Naive thymus-derived CD8-positive, alpha-beta T cell (primary cell): ENCODE measurements around the gene IRF4. TPM values are rescaled to one million over a fixed set of nuclear protein-coding genes. Genes with fewer than 3 reads are reported as not detected.

Experiments
- ATAC-seq, 2 donors: fragments of 150-1000 bp; cut with Tn5 transposase in 1 of 2; sonication (Bioruptor Pico), chemical (Tn5 transposase) in 1 of 2; 1 replicate in 1 of 2; 2 replicates in 1 of 2; pipeline ENCODE4 v1.10.0; 2021; ENCODE audit warnings: mild to moderate bottlenecking in 2 of 2, moderate library complexity in 2 of 2
- POLR2A ChIA-PET: fragments of 350-600 bp; sonication (Branson Sonifier 250); formaldehyde crosslinking; loops from one replicate; lab custom pipeline; 2021; ENCODE audit warnings: antibody characterized with exemption; lab: Charles Lee
- DNase-seq, 10 donors: peaks; one replicate each; pipeline versions ENCODE4 v3.0.0 to v3.0.0-alpha.2; 2020 to 2022
- H3K27ac Mint-ChIP-seq, 10 donors: one replicate each; pipeline ENCODE4 v1.8.0; 2020 to 2022; ENCODE audit warnings: mild to moderate bottlenecking in 10 of 10, mixed read lengths in 10 of 10, moderate library complexity in 4 of 10, inconsistent platforms in 1 of 10
- H3K27me3 Mint-ChIP-seq, 5 donors: one replicate each; pipeline ENCODE4 v1.8.0; 2021 to 2022; ENCODE audit warnings: mixed read lengths in 5 of 5
- H3K36me3 Mint-ChIP-seq, 3 donors: one replicate each; pipeline ENCODE4 v1.8.0; 2020 to 2022; ENCODE audit warnings: mixed read lengths in 3 of 3, mild to moderate bottlenecking in 2 of 3, inconsistent platforms in 1 of 3
- H3K4me1 Mint-ChIP-seq, 4 donors: one replicate each; pipeline ENCODE4 v1.8.0; 2021 to 2022; ENCODE audit warnings: mixed read lengths in 4 of 4
- H3K4me3 Mint-ChIP-seq, 10 donors: one replicate each; pipeline ENCODE4 v1.8.0; 2020 to 2022; ENCODE audit warnings: mild to moderate bottlenecking in 10 of 10, mixed read lengths in 10 of 10, moderate library complexity in 6 of 10, inconsistent platforms in 1 of 10
- H3K9me3 Mint-ChIP-seq, 9 donors: one replicate each; pipeline ENCODE4 v1.8.0; 2020 to 2022; ENCODE audit warnings: mixed read lengths in 9 of 9, mild to moderate bottlenecking in 3 of 9, inconsistent platforms in 1 of 9, moderate library complexity in 1 of 9
- polyA plus RNA-seq, 3 donors: library from polyadenylated mRNA; unstranded; fragments of 300-500 nt; fragmentation: Illumina TruSeq; gene quantifications; one replicate each; pipeline ENCODE4 v1.2.3, GENCODE V29; 2021
- total RNA-seq, 8 experiments: library from RNA in 2 of 8; stranded (reverse) in 2 of 8; gene quantifications; one replicate each; pipeline ENCODE4 v1.2.3 and lab custom pipeline; 2021 to 2026

Gene IRF4
- total and polyA plus RNA-seq, 5 experiments from 2014 or later, result 0.44 to 10.4 (median 0.97) TPM

DNA sequence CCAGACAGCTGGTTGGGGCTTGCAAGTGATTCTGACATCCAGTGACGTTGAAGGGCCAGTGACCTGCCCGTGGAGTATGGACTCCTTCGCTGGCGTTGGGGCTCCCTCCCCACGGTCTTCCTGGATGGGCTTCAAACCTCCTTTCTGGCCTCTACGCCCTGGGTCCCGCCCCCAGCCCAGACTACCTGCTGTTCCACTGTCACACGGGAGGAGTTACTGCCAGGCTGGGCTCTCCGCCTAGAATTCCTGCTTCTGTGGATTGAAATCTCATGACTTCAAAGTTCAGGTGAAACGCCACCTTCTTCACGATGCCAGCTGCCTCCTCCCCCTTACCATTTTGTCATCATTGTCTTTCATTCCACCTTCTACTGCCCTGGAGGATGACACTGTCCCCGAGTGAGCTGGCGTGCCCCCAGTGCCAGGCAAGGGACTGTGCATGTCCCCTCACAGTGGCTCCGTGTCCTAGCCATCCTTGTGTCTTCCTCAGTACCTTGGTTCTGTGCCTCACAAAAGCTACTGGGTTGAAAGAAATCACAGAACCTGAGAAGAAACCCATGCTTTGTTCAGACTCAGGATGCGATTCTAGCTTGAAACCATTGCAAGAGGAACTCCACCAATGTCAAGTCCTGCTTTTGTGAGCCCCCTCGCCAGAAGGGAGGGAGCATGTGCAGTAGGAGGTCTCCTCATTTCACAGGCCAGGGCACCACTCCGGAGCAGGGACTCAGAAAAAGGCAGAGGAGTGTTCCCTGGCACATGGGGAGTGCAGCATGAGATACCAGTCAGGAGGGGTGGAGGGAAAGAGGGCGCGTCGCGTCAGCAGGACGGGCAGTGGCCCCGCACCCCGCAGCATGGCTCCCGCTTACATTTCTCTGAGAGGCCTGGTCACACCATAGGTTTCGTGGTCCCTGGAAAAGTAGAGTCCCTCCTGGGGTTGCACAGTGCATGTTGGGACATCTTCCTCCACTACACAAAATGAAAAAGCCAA is 11.0 kb upstream of the IRF4 start:
- H3K4me3 Mint-ChIP-seq, result no peak overlapping the region
- DNase-seq, result no peak
- POLR2A ChIA-PET, result no interaction called here
- H3K9me3 Mint-ChIP-seq, result peaks cover 0 to 5% (median 0%) of the 10 kb centered on the region in 9 donors
- peaks cover 12 to 28% (median 14%) of the 10 kb centered on the region in 4 donors for H3K4me1 Mint-ChIP-seq
- no peak for ATAC-seq
- peaks cover 16 to 72% (median 48%) of the 10 kb centered on the region in 5 donors for H3K27me3 Mint-ChIP-seq
- peaks cover 0 to 2% (median 0%) of the 10 kb centered on the region in 3 donors for H3K36me3 Mint-ChIP-seq
- peak overlapping the region in 1 of 10 donors; percentile 79 for H3K27ac Mint-ChIP-seq

DNA sequence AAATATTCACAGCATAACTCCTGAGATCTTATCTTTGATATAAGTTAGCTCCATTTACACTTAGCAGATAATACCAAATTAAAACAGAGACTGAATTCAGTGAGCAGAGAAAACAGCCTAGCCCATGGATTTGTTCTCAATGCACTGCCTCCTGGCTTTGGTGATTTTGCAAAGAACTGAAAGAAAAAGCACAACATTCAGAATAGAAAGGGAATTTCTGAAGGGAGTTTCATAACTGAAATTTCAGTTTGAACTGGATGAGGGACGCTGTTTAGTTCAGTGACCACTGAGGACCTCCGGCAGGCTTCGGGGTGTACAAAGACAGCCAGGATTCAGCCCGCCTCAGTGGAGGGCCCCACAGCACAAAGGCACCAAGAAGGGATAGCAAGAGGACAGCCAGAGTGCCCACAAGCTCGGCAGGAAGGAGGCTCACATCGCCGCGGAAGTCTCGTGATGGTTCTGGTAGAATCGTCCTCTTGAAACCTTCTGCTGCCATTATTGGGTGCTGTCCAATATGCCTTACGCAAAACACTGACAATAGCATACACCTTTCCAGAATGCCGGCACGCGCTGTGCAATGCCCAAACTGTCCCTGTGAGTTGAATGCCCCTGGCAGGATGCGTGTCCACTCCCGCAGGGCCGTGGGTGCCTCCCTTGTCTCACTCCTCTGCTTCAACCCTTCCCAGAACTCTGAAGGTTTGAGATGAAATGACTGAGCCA is 9.7 kb upstream of the IRF4 start:
- H3K36me3 Mint-ChIP-seq, result peaks cover 0 to 2% (median 0%) of the 10 kb centered on the region in 3 donors
- H3K27me3 Mint-ChIP-seq, result peaks cover 13 to 59% (median 41%) of the 10 kb centered on the region in 5 donors
- H3K4me1 Mint-ChIP-seq, result peaks cover 10 to 25% (median 12%) of the 10 kb centered on the region in 4 donors
- H3K27ac Mint-ChIP-seq, result peak overlapping the region in 1 of 10 donors; percentile 14
- H3K9me3 Mint-ChIP-seq, result peaks cover 0 to 5% (median 0%) of the 10 kb centered on the region in 9 donors
- no peak for ATAC-seq
- POLR2A ChIA-PET, result no interaction called here
- no peak overlapping the region for H3K4me3 Mint-ChIP-seq
- DNase-seq, result no peak

- H3K9me3 Mint-ChIP-seq, result peaks cover 0 to 2% (median 0%) of the 10 kb centered on the region in 9 donors
- DNase-seq, result no peak
- H3K4me1 Mint-ChIP-seq, result peaks cover 6 to 14% (median 7%) of the 10 kb centered on the region in 4 donors
- H3K27me3 Mint-ChIP-seq, result peaks cover 12 to 47% (median 30%) of the 10 kb centered on the region in 5 donors
- peaks cover 0 to 2% (median 0%) of the 10 kb centered on the region in 3 donors for H3K36me3 Mint-ChIP-seq
- ATAC-seq, result no peak
- H3K27ac Mint-ChIP-seq, result no peak overlapping the region
- POLR2A ChIA-PET, result interaction anchor here (0.7 kb wide), 1 partner anchor 60 kb away, joined by 3 read pairs; no protein-coding TSS in a partner anchor
- H3K4me3 Mint-ChIP-seq, result no peak overlapping the region
Measured at GRCh38 chr6:382883-383810, 8.4 kb upstream of the IRF4 start.

DNA sequence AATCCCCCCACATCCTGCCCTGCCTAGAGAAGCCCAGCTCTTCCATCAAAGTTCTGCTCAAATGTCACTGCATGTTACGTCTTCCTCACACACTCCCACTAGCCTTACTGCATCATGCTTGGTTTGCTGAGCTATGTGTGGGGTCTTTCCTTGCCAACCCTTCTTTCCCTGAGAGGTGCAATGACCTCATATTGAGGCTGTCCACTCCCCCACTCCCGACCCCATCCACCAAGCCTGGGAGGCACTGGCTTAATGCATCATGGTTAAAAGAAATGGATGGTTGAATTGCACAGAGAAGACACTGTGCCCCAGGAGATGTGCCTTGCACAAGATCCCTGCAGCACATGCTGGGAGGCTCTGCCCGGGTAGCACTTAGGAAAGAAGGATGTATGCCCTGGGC is 7.7 kb upstream of the IRF4 start:
- Mint-ChIP-seq H3K4me3 (no peak overlapping the region), H3K36me3 (peaks cover 0 to 2% (median 0%) of the 10 kb centered on the region in 3 donors), H3K27me3 (peaks cover 11 to 45% (median 25%) of the 10 kb centered on the region in 5 donors), H3K9me3 (peaks cover 0 to 2% (median 0%) of the 10 kb centered on the region in 9 donors), H3K27ac (no peak overlapping the region), H3K4me1 (peaks cover 3 to 7% (median 5%) of the 10 kb centered on the region in 4 donors)
- POLR2A ChIA-PET, result no interaction called here
- DNase-seq (no peak), ATAC-seq (no peak)

GRCh38 chr6:384898-385297 is 6.7 kb upstream of the IRF4 start:
- Mint-ChIP-seq H3K4me3 (no peak overlapping the region), H3K36me3 (peaks cover 0 to 2% (median 0%) of the 10 kb centered on the region in 3 donors), H3K27ac (peak overlapping the region in 1 of 10 donors; percentile 8), H3K9me3 (peaks cover 0 to 2% (median 0%) of the 10 kb centered on the region in 9 donors), H3K4me1 (peaks cover 5 to 12% (median 8%) of the 10 kb centered on the region in 4 donors), H3K27me3 (peaks cover 11 to 41% (median 25%) of the 10 kb centered on the region in 5 donors)
- no peak for DNase-seq
- ATAC-seq, result no peak
- POLR2A ChIA-PET, result no interaction called here

- POLR2A ChIA-PET, result no interaction called here
- peak overlapping the region in 1 of 10 donors; percentile 47 for H3K27ac Mint-ChIP-seq
- peaks cover 8 to 39% (median 20%) of the 10 kb centered on the region in 5 donors for H3K27me3 Mint-ChIP-seq
- ATAC-seq, result no peak
- DNase-seq, result no peak
- peaks cover 2 to 13% (median 12%) of the 10 kb centered on the region in 4 donors for H3K4me1 Mint-ChIP-seq
- no peaks in the 10 kb centered on the region for H3K9me3 Mint-ChIP-seq
- peaks cover 0 to 2% (median 0%) of the 10 kb centered on the region in 3 donors for H3K36me3 Mint-ChIP-seq
- H3K4me3 Mint-ChIP-seq, result no peak overlapping the region
Measured at GRCh38 chr6:385614-386013, 5.9 kb upstream of the IRF4 start.

GRCh38 chr6:386688-387266 is 4.8 kb upstream of the IRF4 start:
- DNase-seq, result no peak
- Mint-ChIP-seq H3K4me3 (no peak overlapping the region), H3K27me3 (peaks cover 5 to 30% (median 19%) of the 10 kb centered on the region in 5 donors), H3K4me1 (peaks cover 2 to 20% (median 17%) of the 10 kb centered on the region in 4 donors), H3K9me3 (no peaks in the 10 kb centered on the region), H3K27ac (peak overlapping the region in 1 of 10 donors; percentile 45), H3K36me3 (no peaks in the 10 kb centered on the region)
- ATAC-seq, result no peak
- POLR2A ChIA-PET, result no interaction called here

GRCh38 chr6:387293-387741 is 4.2 kb upstream of the IRF4 start:
- Mint-ChIP-seq H3K36me3 (no peaks in the 10 kb centered on the region), H3K4me1 (peaks cover 2 to 20% (median 18%) of the 10 kb centered on the region in 4 donors), H3K27me3 (peaks cover 4 to 25% (median 17%) of the 10 kb centered on the region in 5 donors), H3K27ac (peak overlapping the region in 1 of 10 donors; percentile 45), H3K9me3 (no peaks in the 10 kb centered on the region), H3K4me3 (no peak overlapping the region)
- DNase-seq (no peak), ATAC-seq (no peak)
- POLR2A ChIA-PET, result no interaction called here

- Mint-ChIP-seq H3K4me3 (no peak overlapping the region), H3K9me3 (no peaks in the 10 kb centered on the region), H3K4me1 (peaks cover 2 to 26% (median 20%) of the 10 kb centered on the region in 4 donors), H3K36me3 (no peaks in the 10 kb centered on the region), H3K27ac (no peak overlapping the region), H3K27me3 (peaks cover 4 to 20% (median 13%) of the 10 kb centered on the region in 5 donors)
- ATAC-seq (no peak), DNase-seq (no peak)
- POLR2A ChIA-PET, result no interaction called here
Measured at GRCh38 chr6:388202-388903, 3.2 kb upstream of the IRF4 start.

- Mint-ChIP-seq H3K36me3 (no peaks in the 10 kb centered on the region), H3K9me3 (no peaks in the 10 kb centered on the region), H3K27ac (peak overlapping the region in 1 of 10 donors; percentile 37), H3K4me3 (peak overlapping the region in 1 of 10 donors; percentile 84), H3K4me1 (peaks cover 7 to 33% (median 27%) of the 10 kb centered on the region in 4 donors), H3K27me3 (peaks cover 2 to 20% (median 12%) of the 10 kb centered on the region in 5 donors)
- DNase-seq (no peak), ATAC-seq (no peak)
- POLR2A ChIA-PET, result no interaction called here
Measured at GRCh38 chr6:389143-389542, 2.4 kb upstream of the IRF4 start.

DNA sequence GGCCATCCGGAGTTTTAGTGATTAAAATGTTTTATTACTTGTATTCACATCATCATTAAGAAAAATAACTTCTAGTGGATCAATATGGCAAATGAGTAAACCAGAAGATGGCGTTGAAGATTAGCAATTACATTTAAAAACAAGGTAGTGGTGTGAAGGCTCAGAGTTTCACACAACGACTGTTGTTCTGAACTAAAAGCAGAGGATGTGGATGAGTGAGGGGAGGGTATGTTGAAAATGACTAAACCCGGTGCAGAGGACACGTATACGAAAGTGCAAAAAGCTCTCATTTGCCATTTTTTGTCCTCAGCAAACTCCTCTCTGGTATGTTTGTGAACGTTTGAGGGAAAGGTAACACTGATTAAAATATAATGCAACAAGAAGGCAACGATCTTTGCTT is 1.9 kb upstream of the IRF4 start:
- Mint-ChIP-seq H3K4me3 (peak overlapping the region in 8 of 10 donors; percentile 0 to 84 (median 43)), H3K4me1 (peaks cover 7 to 35% (median 28%) of the 10 kb centered on the region in 4 donors), H3K27me3 (peaks cover under 1 to 16% (median 12%) of the 10 kb centered on the region in 5 donors), H3K36me3 (no peaks in the 10 kb centered on the region), H3K27ac (peak overlapping the region in 4 of 10 donors; percentile 2 to 52 (median 32)), H3K9me3 (no peaks in the 10 kb centered on the region)
- no peak for ATAC-seq
- peak in 2 of 10 donors; percentile 31 to 41 for DNase-seq
- POLR2A ChIA-PET, result no interaction called here
